HG03575 (cell line): ENCODE measurements around the gene PTPRN2.

Source experiments
- ATAC-seq: cut with Tn5 transposase; IDR thresholded peaks from one replicate; pipeline ENCODE4 v1.9.1; 2021; ENCODE audit not compliant: unreplicated experiment, insufficient number of reproducible peaks, low FRiP score; ENCODE audit errors: extremely low read depth

Gene PTPRN2

GRCh38 chr7:158265743-158266080 lies 321.9 kb downstream of the PTPRN2 start:
- ATAC-seq, result no peak

DNA sequence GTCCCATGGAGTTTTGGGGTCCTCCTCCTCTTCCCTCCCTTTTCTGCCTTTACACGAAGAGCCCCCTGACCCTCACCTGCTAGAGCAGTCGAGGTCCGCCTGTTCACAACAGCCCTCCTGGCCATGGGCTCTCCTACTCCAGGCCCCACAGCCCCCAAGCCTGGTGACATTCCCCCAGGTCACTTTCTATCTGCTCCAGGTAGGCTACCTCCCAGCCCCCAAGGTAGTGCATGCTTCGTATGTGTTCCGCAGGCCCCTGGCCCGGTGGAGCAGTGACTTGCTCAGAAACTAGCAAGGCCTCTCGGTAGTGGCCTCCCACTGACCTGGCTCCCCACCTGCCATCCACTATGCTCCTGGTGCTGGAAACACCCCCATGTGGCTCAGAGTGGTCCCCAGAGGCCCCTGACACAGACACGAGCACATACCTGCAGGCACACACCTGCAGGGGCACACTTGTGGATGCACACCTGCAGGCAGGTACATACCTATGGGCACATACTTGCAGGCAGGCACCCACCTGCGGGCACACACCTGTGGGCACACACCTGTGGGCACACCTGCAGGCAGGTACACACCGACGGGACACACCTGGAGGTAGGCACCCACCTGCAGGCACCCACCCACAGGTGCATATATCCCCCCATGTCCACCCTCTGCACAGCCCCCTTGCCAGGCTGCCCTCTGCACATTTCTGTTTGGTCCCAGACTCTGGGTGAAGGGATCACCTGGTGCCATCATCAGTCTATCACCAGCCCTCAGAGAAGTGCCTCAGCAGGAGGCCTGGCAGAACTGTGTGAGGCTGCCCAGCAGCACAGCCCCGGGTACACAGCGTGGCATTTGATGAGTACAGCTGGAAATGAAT lies 322.5 kb downstream of the PTPRN2 start:
- ATAC-seq, result no peak

DNA sequence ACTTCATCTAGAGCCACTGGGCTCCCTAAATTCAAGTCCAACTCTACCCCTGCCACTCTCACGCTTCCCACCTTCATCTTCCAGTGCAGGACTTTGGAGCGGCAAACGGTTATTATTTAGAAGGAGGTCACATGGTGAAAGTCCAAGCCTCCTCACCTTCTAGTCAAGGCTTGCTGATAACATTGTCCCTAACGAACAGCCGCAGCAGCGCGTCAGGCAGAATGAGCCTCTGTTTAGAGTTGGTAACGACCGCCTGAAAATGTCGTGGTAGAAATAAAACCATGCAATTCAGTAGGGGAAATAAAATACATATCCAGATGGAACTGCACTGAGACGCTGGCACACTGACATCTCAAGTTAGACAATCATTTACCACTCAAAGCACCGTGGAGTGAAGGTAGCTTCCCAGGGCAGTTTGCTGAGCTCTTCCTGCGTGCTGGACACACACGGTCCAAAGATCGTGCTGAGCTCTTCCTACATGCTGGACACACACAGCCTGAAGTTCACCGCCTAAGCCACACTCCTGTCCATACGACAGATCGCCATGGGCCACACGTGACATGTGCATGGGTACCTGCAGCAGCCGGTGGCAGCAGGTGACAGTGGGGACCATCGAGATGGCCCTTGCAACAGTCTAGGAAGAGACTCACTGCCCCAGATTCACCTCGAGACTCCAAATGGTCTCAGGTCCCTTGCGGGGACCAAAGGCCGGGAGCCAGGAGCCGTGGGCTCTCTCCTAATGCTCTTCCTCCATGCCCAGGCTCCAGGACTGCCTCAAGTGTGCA lies 323.5 kb downstream of the PTPRN2 start:
- ATAC-seq, result no peak

DNA sequence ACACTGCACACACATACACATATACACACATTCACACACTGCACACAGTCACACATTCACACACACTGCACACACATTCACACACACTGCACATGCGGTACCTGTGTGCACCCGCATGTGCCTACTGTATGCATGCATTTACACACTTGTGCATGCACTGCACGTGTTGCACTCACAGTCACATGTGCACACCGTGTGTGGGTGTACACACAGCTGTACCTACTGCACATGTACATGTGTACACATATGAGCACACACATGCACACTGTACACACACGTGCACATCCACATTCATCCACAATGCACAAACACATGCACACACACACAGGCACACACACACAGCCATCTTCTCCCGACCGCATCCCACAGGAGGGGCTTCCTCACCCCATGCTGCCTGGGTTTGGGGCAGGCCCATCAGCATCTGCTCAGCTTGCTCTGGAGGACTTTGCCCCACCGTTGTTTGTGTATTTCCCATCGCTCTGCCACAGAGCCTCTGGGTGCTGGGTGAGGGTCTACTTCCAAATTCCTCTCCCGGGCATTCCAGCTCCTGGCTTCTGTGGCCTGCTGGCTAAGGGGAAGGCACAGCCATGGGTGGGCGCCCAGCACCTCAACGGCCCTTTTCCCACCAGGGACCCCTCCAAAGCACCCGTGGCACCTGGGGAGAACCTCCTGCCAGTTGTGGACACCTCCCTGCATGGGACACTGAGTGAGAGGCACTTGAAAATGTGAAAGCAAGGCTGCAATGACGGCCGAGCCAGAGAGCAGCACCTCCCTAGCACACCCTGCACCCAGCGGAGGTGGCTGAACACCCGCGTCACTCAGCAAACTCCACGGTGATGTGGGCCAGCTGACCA lies 324.3 kb downstream of the PTPRN2 start:
- no peak for ATAC-seq

GRCh38 chr7:158262284-158263109 lies 325.1 kb downstream of the PTPRN2 start:
- no peak for ATAC-seq

DNA sequence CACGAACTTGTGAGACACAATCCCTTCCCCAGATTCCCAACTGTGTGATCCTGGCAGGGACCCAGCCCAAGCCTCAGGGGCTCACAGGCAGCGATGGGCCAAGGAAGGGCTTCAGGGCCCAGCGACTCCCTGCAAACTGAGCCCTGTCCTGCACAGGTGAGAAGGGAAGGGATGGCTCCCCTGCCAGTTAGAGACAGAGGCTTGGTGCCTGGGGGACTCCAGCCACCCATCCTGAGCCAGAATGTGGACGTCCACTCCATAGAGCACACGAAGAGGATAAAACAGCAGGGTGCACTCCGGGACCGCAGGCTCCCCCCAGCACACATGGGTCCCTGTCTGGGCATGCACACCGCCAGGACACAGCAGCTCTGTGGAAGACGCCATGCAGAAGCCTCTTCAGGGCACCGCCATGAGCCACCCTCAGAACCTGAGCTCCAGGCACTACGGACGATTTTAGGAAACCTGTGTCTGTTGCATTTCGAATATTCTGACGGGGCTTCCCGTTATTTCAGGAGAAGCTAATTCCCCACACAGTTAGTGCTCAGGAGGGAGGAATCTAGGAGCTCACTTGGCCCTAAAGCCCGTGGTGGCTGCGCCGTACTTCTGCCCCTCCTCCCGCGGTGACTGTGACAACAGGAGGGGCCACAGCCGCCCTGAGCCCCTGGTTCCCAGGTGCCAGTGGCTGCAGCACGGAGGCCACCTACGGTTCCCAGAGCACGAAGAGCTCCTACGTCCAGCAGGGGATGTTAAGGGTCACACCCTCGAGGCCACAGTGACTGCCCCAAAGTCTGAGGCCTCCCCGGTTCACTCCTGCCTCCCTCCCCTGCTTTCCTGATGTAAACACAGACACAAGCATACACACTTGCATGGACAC lies 326.0 kb downstream of the PTPRN2 start:
- no peak for ATAC-seq

GRCh38 chr7:158260567-158261361 lies 326.9 kb downstream of the PTPRN2 start:
- ATAC-seq, result no peak

DNA sequence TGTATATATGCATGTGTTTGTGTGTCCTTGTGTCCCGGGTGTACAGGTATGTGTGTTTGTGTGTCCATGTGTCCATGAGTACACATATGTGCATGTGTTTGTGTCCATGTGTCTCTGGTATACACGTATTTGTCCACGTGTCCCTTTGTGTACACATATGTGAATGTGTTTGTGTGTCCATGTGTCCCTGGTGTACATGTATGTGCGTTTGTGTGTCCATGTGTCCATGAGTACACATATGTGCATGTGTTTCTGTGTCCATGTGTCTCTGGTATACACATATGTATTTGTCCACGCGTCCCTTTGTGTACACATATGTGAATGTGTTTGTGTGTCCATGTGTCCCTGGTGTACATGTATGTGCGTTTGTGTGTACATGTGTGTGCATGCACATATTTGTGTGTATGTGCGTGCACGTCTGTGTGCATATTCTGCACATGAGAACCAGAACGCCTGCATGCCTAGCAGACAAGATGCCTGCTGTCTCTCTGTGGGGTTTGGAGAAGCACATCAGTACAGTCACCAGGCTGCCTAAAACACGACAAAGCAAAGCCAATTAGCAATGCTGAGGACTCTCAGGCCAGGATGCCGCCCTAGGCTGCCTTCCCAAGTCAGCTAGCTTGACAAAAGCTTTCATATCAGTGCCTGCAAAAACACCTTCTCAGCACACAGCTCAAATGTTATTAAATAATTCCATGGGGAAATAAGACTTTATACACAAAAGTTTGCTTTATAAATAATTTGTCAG lies 327.8 kb downstream of the PTPRN2 start:
- no peak for ATAC-seq

- ATAC-seq, result no peak
Observed at GRCh38 chr7:158259141-158259540, 328.5 kb downstream of the PTPRN2 start.

- no peak for ATAC-seq
Observed at GRCh38 chr7:158258411-158259130, 329.1 kb downstream of the PTPRN2 start.

DNA sequence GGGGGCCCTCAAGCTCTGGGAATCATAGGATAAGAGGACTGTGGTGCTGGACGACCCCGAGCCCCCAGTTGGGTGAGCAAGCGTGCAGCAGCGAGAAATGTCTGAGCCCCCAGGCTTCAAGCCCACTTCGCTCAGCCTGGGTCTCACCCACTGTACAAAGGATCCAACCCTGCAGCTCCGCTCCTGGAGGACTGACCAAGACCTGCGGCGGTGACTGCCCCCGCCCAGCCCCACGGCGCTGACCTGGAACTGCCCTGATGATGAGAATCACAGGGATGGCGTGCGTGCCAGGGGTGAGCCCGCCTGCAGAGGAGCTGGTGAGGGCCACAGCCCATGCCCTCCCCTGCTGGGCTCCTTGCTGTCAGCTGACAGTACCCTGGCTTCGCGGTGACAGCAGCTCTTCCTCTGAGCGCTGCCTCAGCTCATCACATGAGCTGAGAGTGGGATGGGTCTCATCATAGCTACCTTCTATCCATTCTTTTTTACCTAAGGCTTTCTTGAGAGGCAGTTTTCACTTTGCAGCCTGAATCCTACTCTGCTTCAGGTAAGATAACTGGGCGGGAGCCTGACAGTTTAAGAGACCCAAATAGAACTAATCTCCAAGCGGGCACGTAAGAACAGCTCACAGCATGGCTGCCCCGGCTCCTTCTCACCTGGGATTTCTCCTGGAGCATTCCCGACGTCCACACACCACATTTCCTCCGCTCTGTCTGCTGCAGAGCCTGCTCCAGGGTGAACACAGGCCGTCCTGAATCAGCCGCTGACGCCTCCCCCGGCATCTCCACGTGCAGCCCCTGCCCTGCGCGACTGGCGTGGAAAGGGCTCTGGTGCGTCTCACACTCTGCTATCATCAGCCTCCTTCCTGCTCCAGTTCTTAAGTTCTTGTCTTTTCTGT lies 329.9 kb downstream of the PTPRN2 start:
- no peak for ATAC-seq

DNA sequence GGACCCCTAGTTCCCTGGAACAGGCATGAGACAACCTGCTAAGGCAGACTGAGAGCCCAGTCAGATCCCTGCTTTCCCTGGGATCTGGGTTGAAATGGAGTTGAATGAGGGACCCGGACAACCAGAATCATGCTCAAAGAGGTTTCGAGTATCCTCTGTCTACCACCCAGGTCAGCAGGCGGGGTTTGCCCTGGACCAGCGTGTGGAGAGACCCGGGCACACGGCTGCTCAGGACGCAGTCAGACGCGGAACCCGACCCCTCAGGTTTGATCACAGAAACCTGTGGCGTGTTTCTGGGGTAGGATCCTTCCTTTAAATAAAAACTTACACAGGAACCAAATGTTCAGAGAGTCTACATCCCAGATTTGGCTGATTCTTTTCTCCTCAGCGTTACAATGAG lies 330.6 kb downstream of the PTPRN2 start:
- no peak for ATAC-seq

DNA sequence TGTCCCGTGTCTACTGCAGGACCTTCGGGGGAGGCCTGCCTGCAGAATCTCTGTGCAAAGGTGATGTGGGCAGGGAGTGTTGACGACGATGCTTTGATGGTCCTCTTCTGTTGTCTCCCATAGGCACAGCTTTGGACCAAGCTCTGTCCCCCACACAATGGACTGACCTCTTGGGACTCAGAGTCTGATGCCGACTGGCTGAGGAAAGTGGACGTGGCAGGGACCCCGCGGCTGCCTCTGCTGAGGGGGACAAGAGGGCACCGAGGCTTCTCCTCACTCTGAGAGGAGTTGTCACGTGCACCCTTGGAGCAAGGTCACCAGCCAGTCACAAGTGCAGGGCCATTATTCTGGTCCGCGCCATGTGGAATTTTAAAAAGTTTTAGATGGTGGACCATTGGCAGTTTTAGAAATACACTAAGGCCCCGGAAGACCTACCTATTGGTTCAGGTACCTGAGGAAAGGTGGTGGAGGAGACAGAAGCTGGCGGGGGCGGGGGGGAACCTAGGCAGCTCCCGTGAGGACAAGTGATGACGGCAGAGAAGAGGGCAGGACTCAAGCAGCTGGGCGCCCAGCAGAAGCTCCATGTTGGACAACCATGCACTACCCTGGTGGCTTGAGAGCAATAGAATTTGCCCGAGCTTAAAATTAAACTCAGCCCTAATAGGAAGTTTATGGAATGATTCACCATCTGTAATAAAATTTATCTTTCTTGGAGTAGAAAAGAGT lies 331.4 kb downstream of the PTPRN2 start:
- no peak for ATAC-seq

- ATAC-seq, result no peak
Observed at GRCh38 chr7:158255558-158255957, 332.1 kb downstream of the PTPRN2 start.
